Measurements from ENCODE around the gene ZSWIM4. TPM values are rescaled to one million over a fixed set of nuclear protein-coding genes. Genes with fewer than 3 reads are reported as not detected.
A peak's percentile ranks its signal among the peaks of the same experiment; 100 is the strongest.

The ZSWIM4 gene
- total and polyA plus RNA-seq, 2 of the 13 experiments (the other 11 are each of a cell fraction or from before 2014, with no cell fraction given): 0.33 to 0.86 TPM

GRCh38 chr19:13784731-13785452 lies 10.4 kb upstream of the ZSWIM4 start (continued):
- TF ChIP-seq ZNF549 (CRISPR knock-in tag; IDR thresholded peaks at IDR 0.05) (no peak), ZNF143 (CRISPR knock-in tag; IDR thresholded peaks at IDR 0.05) (no peak), ZMYM3 (CRISPR knock-in tag; IDR thresholded peaks at IDR 0.05) (no peak), ZNF205 (CRISPR knock-in tag; IDR thresholded peaks at IDR 0.05) (peak; percentile 38; the same call in 1 of the 2 replicates), ZNF605 (CRISPR knock-in tag; IDR thresholded peaks at IDR 0.05) (0 out of 2 replicates have a peak, but pooled peaks have one; percentile 36), ATM (IDR thresholded peaks at IDR 0.05; ENCODE audit: borderline replicate concordance) (no peak), ZNF260 (CRISPR knock-in tag; IDR thresholded peaks at IDR 0.05; ENCODE audit: borderline replicate concordance, low read depth) (no peak), ZNF841 (CRISPR knock-in tag; IDR thresholded peaks at IDR 0.05; ENCODE audit: borderline replicate concordance) (no peak), SMAD1 (CRISPR knock-in tag; IDR thresholded peaks at IDR 0.05; ENCODE audit: borderline replicate concordance, low read depth) (0 out of 2 replicates have a peak, but pooled peaks have one; percentile 20), KLF15 (CRISPR knock-in tag; IDR thresholded peaks at IDR 0.05; ENCODE audit: borderline replicate concordance) (no peak), POLR2A (IDR thresholded peaks at IDR 0.05; ENCODE audit: insufficient read depth in 1 of 2, low read depth in 2 of 2, low read length in 2 of 2) (no peak), ZNF768 (CRISPR knock-in tag; IDR thresholded peaks at IDR 0.05) (0 out of 2 replicates have a peak, but pooled peaks have one; percentile 15), ZSCAN9 (CRISPR knock-in tag; IDR thresholded peaks at IDR 0.05; ENCODE audit: borderline replicate concordance) (no peak), CSRNP2 (CRISPR knock-in tag; conservative IDR thresholded peaks at IDR 0.05; ENCODE audit: low read depth) (no peak), FOXP1 (IDR thresholded peaks at IDR 0.05) (no peak), FOXP1 (CRISPR knock-in tag; IDR thresholded peaks at IDR 0.05) (no peak), DDIT3 (CRISPR knock-in tag; IDR thresholded peaks at IDR 0.05) (no peak), TP53 (CRISPR knock-in tag; conservative IDR thresholded peaks at IDR 0.05) (no peak), ZNF878 (CRISPR knock-in tag; IDR thresholded peaks at IDR 0.05) (no peak), KLF11 (CRISPR knock-in tag; IDR thresholded peaks at IDR 0.05) (no peak), ZFAT (CRISPR knock-in tag; conservative IDR thresholded peaks at IDR 0.05) (no peak), ZC3H13 (CRISPR knock-in tag; IDR thresholded peaks at IDR 0.05) (no peak), RAD21 (CRISPR knock-in tag; IDR thresholded peaks at IDR 0.05) (peak; percentile 81), ERF (CRISPR knock-in tag; IDR thresholded peaks at IDR 0.05) (0 out of 2 replicates have a peak, but pooled peaks have one; percentile 43), ZSCAN31 (CRISPR knock-in tag; IDR thresholded peaks at IDR 0.05; ENCODE audit: low read depth) (no peak), ZNF557 (CRISPR knock-in tag; IDR thresholded peaks at IDR 0.05) (no peak), MIXL1 (CRISPR knock-in tag; IDR thresholded peaks at IDR 0.05) (no peak), ZNF777 (CRISPR knock-in tag; IDR thresholded peaks at IDR 0.05) (peak; percentile 76; the same call in 1 of the 2 replicates)
- TF ChIP-seq, protein P1, sequence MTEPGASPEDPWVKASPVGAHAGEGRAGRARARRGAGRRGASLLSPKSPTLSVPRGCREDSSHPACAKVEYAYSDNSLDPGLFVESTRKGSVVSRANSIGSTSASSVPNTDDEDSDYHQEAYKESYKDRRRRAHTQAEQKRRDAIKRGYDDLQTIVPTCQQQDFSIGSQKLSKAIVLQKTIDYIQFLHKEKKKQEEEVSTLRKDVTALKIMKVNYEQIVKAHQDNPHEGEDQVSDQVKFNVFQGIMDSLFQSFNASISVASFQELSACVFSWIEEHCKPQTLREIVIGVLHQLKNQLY (CRISPR knock-in tag; IDR thresholded peaks at IDR 0.05): no peak
- TF ChIP-seq, protein P2, sequence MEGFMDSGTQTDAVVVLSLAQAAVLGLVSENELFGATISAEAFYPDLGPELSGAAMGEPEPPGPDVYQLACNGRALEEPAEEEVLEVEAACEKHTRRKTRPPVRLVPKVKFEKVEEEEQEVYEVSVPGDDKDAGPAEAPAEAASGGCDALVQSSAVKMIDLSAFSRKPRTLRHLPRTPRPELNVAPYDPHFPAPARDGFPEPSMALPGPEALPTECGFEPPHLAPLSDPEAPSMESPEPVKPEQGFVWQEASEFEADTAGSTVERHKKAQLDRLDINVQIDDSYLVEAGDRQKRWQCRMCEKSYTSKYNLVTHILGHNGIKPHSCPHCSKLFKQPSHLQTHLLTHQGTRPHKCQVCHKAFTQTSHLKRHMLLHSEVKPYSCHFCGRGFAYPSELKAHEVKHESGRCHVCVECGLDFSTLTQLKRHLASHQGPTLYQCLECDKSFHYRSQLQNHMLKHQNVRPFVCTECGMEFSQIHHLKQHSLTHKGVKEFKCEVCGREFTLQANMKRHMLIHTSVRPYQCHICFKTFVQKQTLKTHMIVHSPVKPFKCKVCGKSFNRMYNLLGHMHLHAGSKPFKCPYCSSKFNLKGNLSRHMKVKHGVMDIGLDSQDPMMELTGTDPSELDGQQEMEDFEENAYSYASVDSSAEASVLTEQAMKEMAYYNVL (CRISPR knock-in tag; IDR thresholded peaks at IDR 0.05; ENCODE audit: borderline replicate concordance): no peak
